ENCODE data around the gene SPEG. TPM values are rescaled to one million over a fixed set of nuclear protein-coding genes. Genes with fewer than 3 reads are reported as not detected.

The SPEG gene
- polyA plus RNA-seq, 2 of the 4 experiments (the other 2 are of a cell fraction), result 2.3 to 11.5 TPM

GRCh38 chr2:219495531-219496122, 61.0 kb downstream of the SPEG start:
- Histone ChIP-seq H3K4me2 (peak overlapping the region; percentile 19; the same call in 1 of the 3 replicates), H3K4me1 (peaks cover 22% of the 10 kb centered on the region; the same call in 2 of the 3 replicates), H3K4me3 (no peak overlapping the region), H3K9me3 (no peaks in the 10 kb centered on the region), H3K27ac (peak overlapping the region in 1 of 2 experiments; percentile 54; a peak in 1 of 6 replicates)
- ATAC-seq, result peak in 1 of 2 experiments; percentile 42; a peak in 3 of 6 replicates
- DNase-seq (ENCODE audit: low read depth in 1 of 2, low spot score in 1 of 2), result peak; percentile 78 to 82
- ChIA-PET CTCF (interaction anchor here (0.6 to 89.4 kb wide), 12 partner anchors 11 to 1024 kb away, joined by 3 to 3291 read pairs (median 4); partner anchors contain the start of genes ASIC4, CHPF, GMPPA and SPEG), POLR2A (interaction anchor here (0.6 kb wide), 1 partner anchor 103 kb away, joined by 3 read pairs; no protein-coding TSS in a partner anchor)
- no peak for FAIRE-seq
- 66% methylated on average over 11 of the region's 14 CpGs for WGBS (ENCODE audit: missing lambda C conversion rate)
- TF ChIP-seq KDM5A (IDR thresholded peaks at IDR 0.05) (no peak), CBX8 (IDR thresholded peaks at IDR 0.05) (no peak), EP300 (IDR thresholded peaks at IDR 0.05) (no peak), CTCF (IDR thresholded peaks at IDR 0.05) (peak; percentile 57), ZNF302 (CRISPR knock-in tag; IDR thresholded peaks at IDR 0.05) (no peak), MAX (IDR thresholded peaks at IDR 0.05) (peak; percentile 44; the same call in 1 of the 2 replicates), JUN (IDR thresholded peaks at IDR 0.05) (no peak), HES2 (IDR thresholded peaks at IDR 0.05) (no peak), EHMT2 (IDR thresholded peaks at IDR 0.05; ENCODE audit: low read depth) (no peak), POLR2AphosphoS2 (conservative IDR thresholded peaks at IDR 0.05; ENCODE audit: low read length) (no peak), ZC3H11A (IDR thresholded peaks at IDR 0.05) (no peak), HDAC2 (IDR thresholded peaks at IDR 0.05) (no peak), FOSB (CRISPR knock-in tag; IDR thresholded peaks at IDR 0.05) (no peak), NR3C1 (IDR thresholded peaks at IDR 0.05) (no peak), HOXB5 (CRISPR knock-in tag; IDR thresholded peaks at IDR 0.05) (no peak), REST (IDR thresholded peaks at IDR 0.05) (peak; percentile 53; the same call in 1 of the 2 replicates), NFE2L2 (conservative IDR thresholded peaks at IDR 0.05; ENCODE audit: low read length) (no peak), CHD4 (IDR thresholded peaks at IDR 0.05; ENCODE audit: borderline replicate concordance) (no peak), ZFP36 (IDR thresholded peaks at IDR 0.05; ENCODE audit: borderline replicate concordance, partially characterized antibody) (no peak), JUNB (IDR thresholded peaks at IDR 0.05) (no peak), GATA3 (IDR thresholded peaks at IDR 0.05; ENCODE audit: borderline replicate concordance) (no peak), SREBF2 (IDR thresholded peaks at IDR 0.05) (no peak), RARB (CRISPR knock-in tag; IDR thresholded peaks at IDR 0.05) (no peak), RCOR1 (IDR thresholded peaks at IDR 0.05; ENCODE audit: low read depth, low read length) (no peak), PBX3 (IDR thresholded peaks at IDR 0.05) (no peak), HEYL (CRISPR knock-in tag; IDR thresholded peaks at IDR 0.05) (no peak), USF2 (IDR thresholded peaks at IDR 0.05) (peak; percentile 82), MYC (IDR thresholded peaks at IDR 0.05; ENCODE audit: borderline replicate concordance, low read length) (no peak), RFX5 (IDR thresholded peaks at IDR 0.05) (no peak), RNF2 (IDR thresholded peaks at IDR 0.05; ENCODE audit: borderline replicate concordance, low read depth) (no peak), TP53 (CRISPR knock-in tag; IDR thresholded peaks at IDR 0.05) (no peak), HMGXB4 (CRISPR knock-in tag; IDR thresholded peaks at IDR 0.05; ENCODE audit: borderline replicate concordance) (no peak), SMC3 (IDR thresholded peaks at IDR 0.05) (peak; percentile 59; the same call in 2 of the 3 replicates)

All from A549 (cell line).